OCI-LY7 (cell line): Measurements from ENCODE around the gene CD6.

Experiments
- CTCF ChIP-seq: fragments of 200-600 bp; sonication (generic); conservative IDR thresholded peaks from 2 replicates; pipeline ENCODE4 v1.5.1; 2014; ENCODE audit warnings: mild to moderate bottlenecking, antibody characterized with exemption, low read length, moderate library complexity, mixed read lengths
- EZH2phosphoT487 ChIP-seq: fragments of 200-600 bp; sonication (generic); IDR thresholded peaks from 2 replicates; pipeline ENCODE4 v1.6.1; 2018; ENCODE audit warnings: low read depth, borderline replicate concordance, mild to moderate bottlenecking, mixed run types, antibody characterized with exemption, low read length, moderate library complexity, mixed read lengths

GRCh38 chr11:60927600-60927999 is 43.9 kb upstream of the CD6 start:
- no peak for TF ChIP-seq CTCF
- no peak for TF ChIP-seq EZH2phosphoT487
